ENCODE results near the gene RNF10.

Gene RNF10

DNA sequence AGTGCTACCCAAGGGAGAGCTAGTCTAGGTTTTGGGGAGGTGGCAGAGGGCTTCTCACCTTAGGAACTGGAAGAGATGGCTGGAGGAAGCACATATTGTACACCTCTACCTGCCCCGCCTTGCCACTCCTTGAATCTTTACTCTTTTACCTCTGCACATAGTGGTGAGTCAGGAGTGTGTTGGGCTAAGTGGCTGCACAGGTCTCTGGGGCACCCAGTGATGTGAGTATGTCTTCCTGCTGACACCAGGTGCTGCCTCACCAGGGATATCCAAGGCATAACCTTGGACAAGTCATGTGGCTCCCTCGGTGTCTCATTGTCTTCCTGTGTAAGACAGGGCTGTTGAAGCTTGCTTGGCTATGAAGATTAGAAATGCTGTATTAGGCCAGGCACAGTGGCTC is 86.5 kb downstream of the RNF10 start:
- no peak for DNase-seq (ENCODE audit: low read depth)
- in situ Hi-C loops (cut with HindIII; ENCODE audit: low sequenced_read_pairs), result no loop called here
- TF ChIP-seq, protein P1, sequence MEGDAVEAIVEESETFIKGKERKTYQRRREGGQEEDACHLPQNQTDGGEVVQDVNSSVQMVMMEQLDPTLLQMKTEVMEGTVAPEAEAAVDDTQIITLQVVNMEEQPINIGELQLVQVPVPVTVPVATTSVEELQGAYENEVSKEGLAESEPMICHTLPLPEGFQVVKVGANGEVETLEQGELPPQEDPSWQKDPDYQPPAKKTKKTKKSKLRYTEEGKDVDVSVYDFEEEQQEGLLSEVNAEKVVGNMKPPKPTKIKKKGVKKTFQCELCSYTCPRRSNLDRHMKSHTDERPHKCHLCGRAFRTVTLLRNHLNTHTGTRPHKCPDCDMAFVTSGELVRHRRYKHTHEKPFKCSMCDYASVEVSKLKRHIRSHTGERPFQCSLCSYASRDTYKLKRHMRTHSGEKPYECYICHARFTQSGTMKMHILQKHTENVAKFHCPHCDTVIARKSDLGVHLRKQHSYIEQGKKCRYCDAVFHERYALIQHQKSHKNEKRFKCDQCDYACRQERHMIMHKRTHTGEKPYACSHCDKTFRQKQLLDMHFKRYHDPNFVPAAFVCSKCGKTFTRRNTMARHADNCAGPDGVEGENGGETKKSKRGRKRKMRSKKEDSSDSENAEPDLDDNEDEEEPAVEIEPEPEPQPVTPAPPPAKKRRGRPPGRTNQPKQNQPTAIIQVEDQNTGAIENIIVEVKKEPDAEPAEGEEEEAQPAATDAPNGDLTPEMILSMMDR (IDR thresholded peaks at IDR 0.05; ENCODE audit: low read depth, low read length, missing control alignments), result no peak
- H3K4me3 ChIP-seq (ENCODE audit: low read depth, low read length), result no peak overlapping the region

GRCh38 chr12:120625557-120626419 is 91.6 kb downstream of the RNF10 start:
- TF ChIP-seq, protein P1 (IDR thresholded peaks at IDR 0.05; ENCODE audit: low read depth, low read length, missing control alignments), result no peak
- no peak for DNase-seq (ENCODE audit: low read depth)
- no peak overlapping the region for H3K4me3 ChIP-seq (ENCODE audit: low read depth, low read length)
- in situ Hi-C loops (cut with HindIII; ENCODE audit: low sequenced_read_pairs), result no loop called here

Data from astrocyte of the cerebellum (primary cell).